OCI-LY3 (cell line): Measurements from ENCODE around the gene MAN1A1.
"Not testable (repeated sequence)": the region's sequence is repeated elsewhere in the genome, so short reads cannot be mapped to it uniquely, and the experiment has no call there.

ENCODE experiments used
- H2AFZ ChIP-seq: fragments of 200-600, 300-600 bp; shearing (Covaris generic); 2 replicates; pipeline ENCODE4 v1.6.0; 2014; ENCODE audit warnings: antibody characterized with exemption, low read depth, low read length
- H3K27ac ChIP-seq: fragments of 200-600, 300-600 bp; sonication (generic); 2 replicates; pipeline ENCODE4 v1.5.1; 2014; ENCODE audit warnings: mild to moderate bottlenecking, low read length, moderate library complexity, mixed read lengths
- H3K27me3 ChIP-seq: fragments of 200-600, 300-600 bp; sonication (generic); 2 replicates; pipeline ENCODE4 v1.6.1; 2014; ENCODE audit warnings: low read depth, low read length, mixed read lengths
- H3K36me3 ChIP-seq: fragments of 200-600, 300-600 bp; sonication (generic); replicated peaks from 2 replicates; pipeline ENCODE3; 2014; ENCODE audit warnings: low read depth, low read length, mixed read lengths
- H3K4me1 ChIP-seq: fragments of 300-600, 200-600 bp; sonication (generic); 2 replicates; pipeline ENCODE4 v1.6.1; 2014; ENCODE audit warnings: low read length, mixed read lengths
- H3K4me2 ChIP-seq: fragments of 200-600, 300-600 bp; sonication (generic); 2 replicates; pipeline ENCODE4 v1.6.1; 2014; ENCODE audit warnings: low read length, mixed read lengths
- H3K4me3 ChIP-seq: fragments of 300-600, 200-600 bp; sonication (generic); 2 replicates; pipeline ENCODE4 v1.5.1; 2014; ENCODE audit warnings: antibody characterized with exemption, mild to moderate bottlenecking, low read length, moderate library complexity
- H3K79me2 ChIP-seq: fragments of 300-600, 200-600 bp; shearing (Covaris generic); 2 replicates; pipeline ENCODE4 v1.6.1; 2014; ENCODE audit warnings: mild to moderate bottlenecking, low read length, mixed read lengths
- H3K9ac ChIP-seq: fragments of 300-600, 200-600 bp; shearing (Covaris generic); 2 replicates; pipeline ENCODE4 v1.6.0; 2014; ENCODE audit warnings: mild to moderate bottlenecking, low read length, moderate library complexity
- H3K9me3 ChIP-seq: fragments of 200-600, 300-600 bp; shearing (Covaris generic); 2 replicates; pipeline ENCODE4 v1.6.1; 2014; ENCODE audit warnings: low read length, mixed read lengths; ENCODE audit not compliant: insufficient read depth
- H4K20me1 ChIP-seq: fragments of 200-600, 300-600 bp; sonication (generic); 2 replicates; pipeline ENCODE4 v1.6.1; 2016; ENCODE audit warnings: low read length, mixed read lengths; ENCODE audit not compliant: insufficient read depth
- CTCF ChIP-seq: fragments of 200-600, 300-600 bp; sonication (generic); IDR thresholded peaks from 2 replicates; pipeline ENCODE4 v1.5.1; 2014; ENCODE audit warnings: antibody characterized with exemption, low read length, low read depth
- EZH2phosphoT487 ChIP-seq: fragments of 200-600 bp; shearing (Covaris generic); IDR thresholded peaks from 2 replicates; pipeline ENCODE4 v1.6.1; 2018; ENCODE audit warnings: antibody characterized with exemption, mixed run types, low read depth

MAN1A1 gene

GRCh38 chr6:119171864-119172588, 177.5 kb downstream of the MAN1A1 start:
- Histone ChIP-seq H3K27ac (no peak overlapping the region), H4K20me1 (no peaks in the 10 kb centered on the region), H3K4me1 (no peaks in the 10 kb centered on the region), H3K9me3 (no peaks in the 10 kb centered on the region), H3K4me2 (no peak overlapping the region), H3K36me3 (no peaks in the 10 kb centered on the region), H3K27me3 (no peaks in the 10 kb centered on the region), H3K79me2 (no peaks in the 10 kb centered on the region), H3K4me3 (no peak overlapping the region), H3K9ac (no peak overlapping the region), H2AFZ (no peak overlapping the region)
- TF ChIP-seq EZH2phosphoT487 (no peak), CTCF (no peak)

DNA sequence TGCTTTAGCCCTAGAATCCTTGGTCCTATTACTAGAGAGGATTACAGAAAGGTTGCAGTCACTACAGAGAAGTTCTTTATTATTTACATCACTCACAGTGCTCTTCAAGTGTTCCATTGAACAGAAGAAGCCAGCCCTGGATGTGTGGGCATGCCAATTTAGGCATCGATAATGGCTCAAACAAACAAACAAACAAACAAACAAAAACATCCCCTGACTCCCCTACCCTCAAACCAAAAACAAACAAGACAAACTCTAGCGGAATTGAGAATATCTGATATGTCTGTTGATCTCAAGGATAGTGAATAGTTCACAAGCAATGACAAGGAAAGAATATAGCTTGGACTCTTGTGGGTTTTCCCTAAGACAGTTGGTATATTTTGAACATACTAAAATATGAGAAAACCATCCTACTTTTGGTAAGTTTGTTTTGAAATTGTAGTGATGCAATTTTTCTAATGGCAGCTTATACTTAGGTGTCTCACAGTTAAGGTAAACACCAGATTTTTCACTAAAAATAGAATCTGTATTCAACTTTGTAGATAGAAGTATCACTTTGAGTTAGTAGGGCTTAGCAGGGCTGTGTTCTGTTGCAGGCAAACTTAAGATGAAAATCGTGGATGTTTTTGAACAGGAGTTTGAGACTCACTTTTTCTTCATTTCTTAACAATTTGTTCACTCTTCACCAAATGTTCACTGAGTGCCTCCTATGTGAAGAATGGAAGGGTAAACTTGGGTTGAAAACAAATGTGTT, 178.3 kb downstream of the MAN1A1 start:
- H3K4me2 ChIP-seq: no peak overlapping the region

GRCh38 chr6:119170447-119171087, 179.0 kb downstream of the MAN1A1 start:
- Histone ChIP-seq H3K9me3 (no peaks in the 10 kb centered on the region), H3K36me3 (no peaks in the 10 kb centered on the region), H3K4me2 (no peak overlapping the region), H3K27me3 (peaks cover 5% of the 10 kb centered on the region; the same call in 1 of the 2 replicates), H3K4me3 (no peak overlapping the region), H3K4me1 (no peaks in the 10 kb centered on the region), H4K20me1 (no peaks in the 10 kb centered on the region), H3K27ac (no peak overlapping the region), H3K9ac (no peak overlapping the region), H3K79me2 (no peaks in the 10 kb centered on the region), H2AFZ (no peak overlapping the region)
- TF ChIP-seq CTCF (no peak), EZH2phosphoT487 (no peak)

More for the DNA sequence above, 178.3 kb downstream of the MAN1A1 start:
- no peak overlapping the region for H3K27ac ChIP-seq
- no peak overlapping the region for H2AFZ ChIP-seq
- no peak overlapping the region for H3K9ac ChIP-seq
- no peaks in the 10 kb centered on the region for H3K79me2 ChIP-seq
- no peaks in the 10 kb centered on the region for H3K36me3 ChIP-seq
- no peaks in the 10 kb centered on the region for H3K9me3 ChIP-seq
- H3K4me1 ChIP-seq: no peaks in the 10 kb centered on the region
- TF ChIP-seq EZH2phosphoT487 (no peak), CTCF (no peak)
- no peaks in the 10 kb centered on the region for H4K20me1 ChIP-seq
- no peak overlapping the region for H3K4me3 ChIP-seq
- no peaks in the 10 kb centered on the region for H3K27me3 ChIP-seq

GRCh38 chr6:119170103-119170446, 179.5 kb downstream of the MAN1A1 start:
- Histone ChIP-seq H2AFZ (no peak overlapping the region), H3K27me3 (peaks cover 8% of the 10 kb centered on the region; the same call in 1 of the 2 replicates), H3K79me2 (no peaks in the 10 kb centered on the region), H3K9ac (no peak overlapping the region), H3K4me1 (no peaks in the 10 kb centered on the region), H3K4me3 (no peak overlapping the region), H3K27ac (no peak overlapping the region), H3K4me2 (no peak overlapping the region), H3K36me3 (no peaks in the 10 kb centered on the region), H4K20me1 (no peaks in the 10 kb centered on the region), H3K9me3 (no peaks in the 10 kb centered on the region)
- TF ChIP-seq CTCF (no peak), EZH2phosphoT487 (no peak)

GRCh38 chr6:119169355-119169754, 180.2 kb downstream of the MAN1A1 start:
- not testable (repeated sequence) for H3K27me3 ChIP-seq, H3K4me1 ChIP-seq, H3K4me2 ChIP-seq, H3K79me2 ChIP-seq, H4K20me1 ChIP-seq, H3K4me3 ChIP-seq, H3K9ac ChIP-seq, H3K27ac ChIP-seq, H2AFZ ChIP-seq, H3K9me3 ChIP-seq, H3K36me3 ChIP-seq
